H9 (cell line): Measurements from ENCODE around the gene OR8B12. TPM values are rescaled to one million over a fixed set of nuclear protein-coding genes. Genes with fewer than 3 reads are reported as not detected.

Experiments used
- DNase-seq: peaks from one replicate; pipeline ENCODE4 v3.0.0-alpha.2; 2017
- H2AFZ ChIP-seq: one replicate; pipeline ENCODE4 v1.6.1; 2013; ENCODE audit warnings: mild to moderate bottlenecking, low read length, control low read depth, moderate library complexity
- H2AK5ac ChIP-seq: 2 replicates; pipeline ENCODE4 v1.6.1; 2013; ENCODE audit warnings: low read length, control low read depth, mixed read lengths; ENCODE audit not compliant: insufficient read length
- H2BK120ac ChIP-seq: one replicate; pipeline ENCODE4 v1.6.1; 2013; ENCODE audit warnings: low read depth, mild to moderate bottlenecking, low read length, control low read depth, inconsistent platforms; ENCODE audit not compliant: poor library complexity, severe bottlenecking
- H2BK12ac ChIP-seq: 2 replicates; pipeline ENCODE4 v1.6.1; 2013; ENCODE audit warnings: low read length, control low read depth, mixed read lengths, low read depth; ENCODE audit not compliant: insufficient read length
- H2BK15ac ChIP-seq: 2 replicates; pipeline ENCODE4 v1.6.1; 2013; ENCODE audit warnings: low read depth, low read length, control low read depth
- H2BK20ac ChIP-seq: one replicate; pipeline ENCODE4 v1.6.1; 2013; ENCODE audit warnings: low read depth, mild to moderate bottlenecking, low read length, control low read depth, inconsistent platforms; ENCODE audit not compliant: poor library complexity, severe bottlenecking
- H2BK5ac ChIP-seq: 2 replicates; pipeline ENCODE4 v1.6.1; 2013; ENCODE audit warnings: low read length, control low read depth, mixed read lengths; ENCODE audit not compliant: insufficient read length
- H3K14ac ChIP-seq: 2 replicates; pipeline ENCODE4 v1.6.1; 2013; ENCODE audit warnings: low read length, control low read depth; ENCODE audit not compliant: insufficient read depth
- H3K18ac ChIP-seq: 2 replicates; pipeline ENCODE4 v1.6.1; 2013; ENCODE audit warnings: low read depth, mild to moderate bottlenecking, mixed read lengths, low read length, control low read depth; ENCODE audit not compliant: insufficient read length
- H3K23ac ChIP-seq: 2 replicates; pipeline ENCODE4 v1.6.1; 2013; ENCODE audit warnings: low read length, control low read depth, mixed read lengths, low read depth; ENCODE audit not compliant: insufficient read length
- H3K23me2 ChIP-seq: 2 replicates; pipeline ENCODE4 v1.6.1; 2013; ENCODE audit warnings: low read depth, mild to moderate bottlenecking, mixed read lengths, low read length, control low read depth; ENCODE audit not compliant: insufficient read length, poor library complexity, severe bottlenecking
- H3K27ac ChIP-seq: 2 replicates; pipeline ENCODE4 v1.5.1; 2013; ENCODE audit warnings: low read length, control low read depth, mixed read lengths, low read depth; ENCODE audit not compliant: insufficient read length
- H3K27me3 ChIP-seq: 2 replicates; pipeline ENCODE4 v1.6.1; 2013; ENCODE audit warnings: low read length, control low read depth, inconsistent platforms; ENCODE audit not compliant: insufficient read depth
- H3K4ac ChIP-seq: 2 replicates; pipeline ENCODE4 v1.6.1; 2013; ENCODE audit warnings: low read depth, mild to moderate bottlenecking, control low read depth, inconsistent platforms, low read length, moderate library complexity
- H3K4me1 ChIP-seq: 2 replicates; pipeline ENCODE4 v1.6.1; 2013; ENCODE audit warnings: low read length, control low read depth, inconsistent platforms; ENCODE audit not compliant: insufficient read depth
- H3K4me2 ChIP-seq: 2 replicates; pipeline ENCODE4 v1.6.1; 2013; ENCODE audit warnings: low read length, control low read depth, mixed read lengths; ENCODE audit not compliant: insufficient read length, insufficient read depth
- H3K56ac ChIP-seq: 2 replicates; pipeline ENCODE4 v1.6.1; 2013; ENCODE audit warnings: low read depth, mild to moderate bottlenecking, mixed read lengths, low read length, control low read depth; ENCODE audit not compliant: insufficient read length
- H3K79me1 ChIP-seq: 2 replicates; pipeline ENCODE4 v1.6.1; 2013; ENCODE audit warnings: low read depth, mild to moderate bottlenecking, moderate library complexity, low read length, control low read depth, inconsistent platforms; ENCODE audit not compliant: insufficient read depth, poor library complexity, severe bottlenecking
- H3K79me2 ChIP-seq: 2 replicates; pipeline ENCODE4 v1.6.1; 2013; ENCODE audit warnings: low read length, control low read depth, inconsistent platforms; ENCODE audit not compliant: insufficient read depth
- H3K9ac ChIP-seq: 2 replicates; pipeline ENCODE4 v1.6.1; 2013; ENCODE audit warnings: low read length, control low read depth, mixed read lengths; ENCODE audit not compliant: insufficient read length; ENCODE audit errors: extremely low read depth
- H3K9me3 ChIP-seq: one replicate; pipeline ENCODE4 v1.6.1; 2013; ENCODE audit warnings: low read depth, low read length, inconsistent platforms; ENCODE audit not compliant: control insufficient read depth
- H3T11ph ChIP-seq: one replicate; pipeline ENCODE4 v1.6.1; 2013; ENCODE audit warnings: mild to moderate bottlenecking, low read length, control low read depth, inconsistent platforms
- H4K20me1 ChIP-seq: one replicate; pipeline ENCODE4 v1.6.1; 2013; ENCODE audit not compliant: control insufficient read depth, insufficient read length, insufficient read depth
- H4K5ac ChIP-seq: 2 replicates; pipeline ENCODE4 v1.6.1; 2013; ENCODE audit warnings: low read depth, mild to moderate bottlenecking, mixed read lengths, low read length, control low read depth; ENCODE audit not compliant: insufficient read length
- H4K8ac ChIP-seq: replicated peaks from 2 replicates; pipeline ENCODE4 v1.6.1; 2013; ENCODE audit warnings: low read length, control low read depth, mixed read lengths, low read depth; ENCODE audit not compliant: insufficient read length
- H4K91ac ChIP-seq: 2 replicates; pipeline ENCODE4 v1.6.1; 2013; ENCODE audit warnings: low read depth, mild to moderate bottlenecking, moderate library complexity, mixed read lengths, low read length, control low read depth; ENCODE audit not compliant: insufficient read length
- H3K27ac Mint-ChIP-seq, 3 experiments: 2 replicates in 2 of 3; 3 replicates in 1 of 3; pipeline ENCODE4 v1.8.0; 2020 to 2021; ENCODE audit warnings: mixed read lengths in 3 of 3, mild to moderate bottlenecking in 1 of 3, moderate library complexity in 1 of 3
- H3K27me3 Mint-ChIP-seq: 2 replicates; pipeline ENCODE4 v1.8.0; 2021; ENCODE audit warnings: low read depth, mild to moderate bottlenecking, moderate library complexity, mixed read lengths
- H3K36me3 Mint-ChIP-seq, 3 experiments: 2 replicates in 2 of 3; 3 replicates in 1 of 3; pipeline ENCODE4 v1.8.0; 2020 to 2021; ENCODE audit warnings: low read depth in 3 of 3, mixed read lengths in 3 of 3; ENCODE audit not compliant: insufficient read depth in 1 of 3
- H3K4me1 Mint-ChIP-seq, 2 experiments: 2 replicates each; pipeline ENCODE4 v1.8.0; 2020; ENCODE audit warnings: mixed read lengths in 2 of 2
- H3K4me3 Mint-ChIP-seq, 2 experiments: 2 replicates in 1 of 2; 3 replicates in 1 of 2; pipeline ENCODE4 v1.8.0; 2020 to 2021; ENCODE audit warnings: mild to moderate bottlenecking in 2 of 2, mixed read lengths in 2 of 2, moderate library complexity in 1 of 2
- H3K9me3 Mint-ChIP-seq, 2 experiments: 2 replicates in 1 of 2; 3 replicates in 1 of 2; pipeline ENCODE4 v1.8.0; 2020; ENCODE audit warnings: mild to moderate bottlenecking in 2 of 2, mixed read lengths in 2 of 2, moderate library complexity in 1 of 2
- CTCF ChIP-seq: fragments of 200-600 bp; sonication (generic); conservative IDR thresholded peaks from 3 replicates; pipeline ENCODE4 v1.8.0; 2021; ENCODE audit warnings: antibody characterized with exemption, mild to moderate bottlenecking
- WGBS: extraction: QIAGEN DNeasy Blood & Tissue Kit; methylation state at CpG from one replicate; pipeline ENCODE4 v1.1.7; 2013; ENCODE audit warnings: missing lambda C conversion rate, low lambda C conversion rate, mixed read lengths; ENCODE audit not compliant: insufficient read length; ENCODE audit errors: extremely low coverage; 5-methylcytosine and 5-hydroxymethylcytosine counted together
- total RNA-seq: library from RNA; stranded (reverse); gene quantifications from 2 replicates; pipeline ENCODE4 v1.2.1, GENCODE V29; 2021

OR8B12 gene
- total RNA-seq, 1 experiment from 2014 or later: not detected

DNA sequence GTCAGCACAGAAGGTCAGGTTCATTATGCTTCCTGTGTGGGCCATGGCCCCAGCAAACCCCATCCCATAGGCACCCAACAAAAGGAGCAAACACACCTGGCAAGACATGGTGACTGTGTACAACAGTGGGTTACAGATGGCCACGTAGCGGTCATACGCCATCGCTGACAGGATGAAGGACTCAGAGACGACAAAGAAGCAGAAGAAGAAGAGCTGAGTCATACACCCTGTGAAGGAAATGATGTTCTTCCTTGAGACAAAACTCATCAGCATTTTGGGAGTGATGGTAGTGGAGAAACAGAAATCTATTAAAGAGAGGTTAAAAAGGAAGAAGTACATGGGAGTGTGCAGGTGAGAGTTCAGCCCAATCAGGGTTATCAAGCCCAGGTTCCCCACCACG is 309 bp downstream of the OR8B12 start:
- no CpG with 5 or more reads among the region's 6 CpGs for WGBS

More for the DNA sequence above, 309 bp downstream of the OR8B12 start:
- Mint-ChIP-seq H3K27me3 (no peaks in the 10 kb centered on the region; the same call in 1 of the 2 replicates), H3K27ac (no peak overlapping the region), H3K4me3 (no peak overlapping the region), H3K36me3 (no peaks in the 10 kb centered on the region), H3K4me1 (peaks cover 4 to 5% of the 10 kb centered on the region in 2 experiments; a peak in 3 of 4 replicates), H3K9me3 (no peaks in the 10 kb centered on the region)
- H2BK20ac ChIP-seq: no peak overlapping the region
- H3K4me1 ChIP-seq: no peaks in the 10 kb centered on the region
- no peak overlapping the region for H2BK120ac ChIP-seq
- H3K79me1 ChIP-seq: no peaks in the 10 kb centered on the region
- no peak overlapping the region for H2AFZ ChIP-seq
- H4K20me1 ChIP-seq: no peaks in the 10 kb centered on the region
- H3K18ac ChIP-seq: no peak overlapping the region
- no peak overlapping the region for H2AK5ac ChIP-seq
- no peak overlapping the region for H3K27ac ChIP-seq
- no peak overlapping the region for H3K14ac ChIP-seq
- no peak overlapping the region for H4K5ac ChIP-seq
- no peaks in the 10 kb centered on the region for H3K79me2 ChIP-seq
- no peak overlapping the region for H3K4me2 ChIP-seq
- no peak overlapping the region for H3K56ac ChIP-seq
- no peaks in the 10 kb centered on the region for H3K27me3 ChIP-seq
- H3K9me3 ChIP-seq: no peaks in the 10 kb centered on the region
- no peak overlapping the region for H2BK12ac ChIP-seq
- no peak overlapping the region for H3K23ac ChIP-seq
- H4K91ac ChIP-seq: no peak overlapping the region
- H3K4ac ChIP-seq: no peak overlapping the region
- TF ChIP-seq CTCF: no peak
- H4K8ac ChIP-seq: no peak overlapping the region
- H3K23me2 ChIP-seq: no peaks in the 10 kb centered on the region
- H2BK15ac ChIP-seq: no peak overlapping the region
- H2BK5ac ChIP-seq: no peak overlapping the region
- DNase-seq: no peak
- no peak overlapping the region for H3K9ac ChIP-seq
- no peak overlapping the region for H3T11ph ChIP-seq
